Endodermal cell (in vitro differentiated cells): ENCODE measurements around the gene MYOF. TPM values are rescaled to one million over a fixed set of nuclear protein-coding genes. Genes with fewer than 3 reads are reported as not detected.

Experiments
- DNase-seq: peaks from one replicate; pipeline ENCODE4 v3.0.0-alpha.2; 2017
- H3K27ac ChIP-seq: 2 replicates; pipeline ENCODE4 v1.5.1; 2013; ENCODE audit warnings: mild to moderate bottlenecking, low read depth, low read length, moderate library complexity
- H3K27me3 ChIP-seq: 2 replicates; pipeline ENCODE4 v1.6.1; 2013; ENCODE audit warnings: mild to moderate bottlenecking, low read length, moderate library complexity; ENCODE audit not compliant: insufficient read depth, control insufficient read depth, poor library complexity, severe bottlenecking
- H3K36me3 ChIP-seq: 2 replicates; pipeline ENCODE4 v1.7.0; 2013; ENCODE audit warnings: mild to moderate bottlenecking, low read length, moderate library complexity; ENCODE audit not compliant: control insufficient read depth, insufficient read depth
- H3K4me1 ChIP-seq: one replicate; pipeline ENCODE4 v1.7.0; 2013; ENCODE audit warnings: low read length; ENCODE audit not compliant: control insufficient read depth, insufficient read depth
- H3K4me3 ChIP-seq: 2 replicates; pipeline ENCODE4 v1.5.1; 2013; ENCODE audit warnings: mild to moderate bottlenecking, low read length, moderate library complexity
- H3K9ac ChIP-seq: 2 replicates; pipeline ENCODE4 v1.6.1; 2013; ENCODE audit warnings: mild to moderate bottlenecking, low read length, moderate library complexity; ENCODE audit not compliant: poor library complexity, severe bottlenecking; ENCODE audit errors: extremely low read depth
- H3K9me3 ChIP-seq: 2 replicates; pipeline ENCODE4 v1.6.1; 2013; ENCODE audit warnings: mild to moderate bottlenecking, low read length, moderate library complexity; ENCODE audit not compliant: control insufficient read depth
- H3K27ac Mint-ChIP-seq: 2 replicates; pipeline ENCODE4 v1.8.0; 2020; ENCODE audit warnings: mixed read lengths
- H3K27me3 Mint-ChIP-seq: 2 replicates; pipeline ENCODE4 v1.8.0; 2021; ENCODE audit warnings: mild to moderate bottlenecking, mixed read lengths; ENCODE audit not compliant: insufficient read depth
- H3K36me3 Mint-ChIP-seq: 2 replicates; pipeline ENCODE4 v1.8.0; 2020; ENCODE audit warnings: low read depth, mixed read lengths
- H3K4me1 Mint-ChIP-seq: 2 replicates; pipeline ENCODE4 v1.8.0; 2020; ENCODE audit warnings: mixed read lengths
- H3K4me3 Mint-ChIP-seq: 2 replicates; pipeline ENCODE4 v1.8.0; 2020; ENCODE audit warnings: mild to moderate bottlenecking, moderate library complexity, mixed read lengths
- H3K9me3 Mint-ChIP-seq: 2 replicates; pipeline ENCODE4 v1.8.0; 2020; ENCODE audit warnings: mild to moderate bottlenecking, mixed read lengths
- CTCF ChIP-seq: fragments of 200-600 bp; sonication (generic); conservative IDR thresholded peaks from 2 replicates; pipeline ENCODE4 v1.5.0; 2021; ENCODE audit warnings: antibody characterized with exemption, mild to moderate bottlenecking
- WGBS, 2 experiments: methylation state at CpG; one replicate each; pipeline versions ENCODE4 v1.1.5 to v1.1.7; 2013; ENCODE audit warnings: missing lambda C conversion rate in 2 of 2, mixed read lengths in 1 of 2; ENCODE audit not compliant: insufficient coverage in 1 of 2, insufficient read length in 1 of 2; 5-methylcytosine and 5-hydroxymethylcytosine counted together
- total RNA-seq, 2 donors: library from RNA; stranded (reverse); fragmentation: NEBNext Ultra II Directional in 1 of 2; extraction: Animal tissue kit (Norgen Biotek cat#: 25700) in 1 of 2; gene quantifications; 2 replicates in 1 of 2; 3 replicates in 1 of 2; pipeline ENCODE4 v1.2.1, GENCODE V29; 2021

Gene MYOF
- total RNA-seq, 2 donors from 2014 or later, result 37.4 to 93.8 TPM

- peaks cover 26% of the 10 kb centered on the region for H3K4me1 Mint-ChIP-seq
- Histone ChIP-seq H3K9me3 (no peaks in the 10 kb centered on the region), H3K27ac (peak overlapping the region; percentile 49), H3K4me1 (no peaks in the 10 kb centered on the region), H3K9ac (no peak overlapping the region), H3K36me3 (peaks cover 80% of the 10 kb centered on the region), H3K4me3 (peak overlapping the region; percentile 59), H3K27me3 (no peaks in the 10 kb centered on the region)
- TF ChIP-seq CTCF, result no peak
- no peak overlapping the region for H3K4me3 Mint-ChIP-seq
- H3K27me3 Mint-ChIP-seq, result no peaks in the 10 kb centered on the region
- peaks cover 58% of the 10 kb centered on the region for H3K36me3 Mint-ChIP-seq
- no peaks in the 10 kb centered on the region for H3K9me3 Mint-ChIP-seq
- 75 to 86% methylated on average over 3 to 6 of the region's 6 CpGs for WGBS, 2 experiments
- H3K27ac Mint-ChIP-seq, result peak overlapping the region; percentile 22
- no peak for DNase-seq
Observed at GRCh38 chr10:93503075-93503474, 20.9 kb upstream of the MYOF start.

- Histone ChIP-seq H3K9ac (no peak overlapping the region), H3K27ac (no peak overlapping the region), H3K4me1 (no peaks in the 10 kb centered on the region), H3K27me3 (no peaks in the 10 kb centered on the region), H3K9me3 (no peaks in the 10 kb centered on the region), H3K36me3 (peaks cover 67% of the 10 kb centered on the region), H3K4me3 (peak overlapping the region; percentile 65)
- Mint-ChIP-seq H3K9me3 (peaks cover 3% of the 10 kb centered on the region), H3K4me1 (peaks cover 31% of the 10 kb centered on the region), H3K27me3 (no peaks in the 10 kb centered on the region), H3K36me3 (peaks cover 48% of the 10 kb centered on the region), H3K27ac (no peak overlapping the region), H3K4me3 (no peak overlapping the region)
- no peak for DNase-seq
- TF ChIP-seq CTCF, result no peak
Observed at GRCh38 chr10:93501650-93502049, 19.5 kb upstream of the MYOF start.

GRCh38 chr10:93498166-93498565 lies 16.0 kb upstream of the MYOF start:
- no peak overlapping the region for H3K9ac ChIP-seq
- 80 to 86% methylated on average over 5 of the region's 5 CpGs for WGBS, 2 experiments

More at GRCh38 chr10:93498166-93498565, 16.0 kb upstream of the MYOF start:
- Histone ChIP-seq H3K27me3 (no peaks in the 10 kb centered on the region), H3K4me3 (peak overlapping the region; percentile 96), H3K27ac (no peak overlapping the region), H3K9me3 (no peaks in the 10 kb centered on the region), H3K4me1 (peaks cover 5% of the 10 kb centered on the region), H3K36me3 (peaks cover 36% of the 10 kb centered on the region)
- Mint-ChIP-seq H3K4me3 (peak overlapping the region; percentile 79), H3K9me3 (peaks cover 3% of the 10 kb centered on the region), H3K27ac (peak overlapping the region; percentile 28), H3K36me3 (peaks cover 26% of the 10 kb centered on the region), H3K27me3 (no peaks in the 10 kb centered on the region), H3K4me1 (peaks cover 40% of the 10 kb centered on the region)
- DNase-seq, result no peak
- TF ChIP-seq CTCF, result no peak
